ENCODE measurements around the gene ABTB1.
A peak's percentile ranks its signal among the peaks of the same experiment; 100 is the strongest.

ABTB1 gene

DNA sequence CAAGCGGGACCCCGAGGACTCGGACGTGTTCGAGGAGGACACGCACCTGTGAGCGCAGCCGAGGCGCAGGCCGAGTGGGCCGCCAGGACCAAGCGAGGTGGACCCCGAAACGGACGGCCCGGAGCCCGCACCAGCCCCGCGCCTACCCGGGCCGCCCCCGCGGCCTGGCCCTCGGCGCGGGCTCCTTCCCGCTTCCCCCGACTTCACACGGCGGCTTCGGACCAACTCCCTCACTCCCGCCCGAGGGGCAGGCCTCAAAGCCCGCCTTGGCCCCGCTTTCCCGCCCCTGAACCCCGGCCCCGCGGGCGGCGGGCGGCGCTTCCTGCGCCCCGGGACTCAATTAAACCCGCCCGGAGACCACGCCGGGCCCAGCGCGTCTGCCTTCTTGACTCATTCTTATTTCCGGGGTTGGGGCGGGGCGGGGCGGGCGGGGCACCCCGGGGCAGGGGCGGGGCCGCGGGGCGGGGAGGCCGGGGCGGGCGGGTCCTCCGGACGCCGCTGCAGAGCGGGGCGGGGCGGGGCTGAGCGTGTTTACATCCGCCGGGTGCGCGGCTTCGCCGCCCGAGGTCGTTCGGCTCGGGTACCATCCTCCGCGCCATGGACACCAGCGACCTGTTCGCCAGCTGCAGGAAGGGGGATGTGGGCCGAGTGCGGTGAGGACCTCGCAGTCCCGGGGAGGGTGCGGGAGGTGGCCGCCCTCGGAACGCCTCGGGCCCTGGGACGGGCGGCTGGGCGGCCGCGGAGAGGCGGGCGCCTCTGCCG is at the start of gene ABTB1:
TSS of gene ABTB1 (plus strand) at position 524 of the 762 bp plus-strand sequence. CDS start at position 598, 74 bp downstream.
- peak; percentile 88 for DNase-seq

DNA sequence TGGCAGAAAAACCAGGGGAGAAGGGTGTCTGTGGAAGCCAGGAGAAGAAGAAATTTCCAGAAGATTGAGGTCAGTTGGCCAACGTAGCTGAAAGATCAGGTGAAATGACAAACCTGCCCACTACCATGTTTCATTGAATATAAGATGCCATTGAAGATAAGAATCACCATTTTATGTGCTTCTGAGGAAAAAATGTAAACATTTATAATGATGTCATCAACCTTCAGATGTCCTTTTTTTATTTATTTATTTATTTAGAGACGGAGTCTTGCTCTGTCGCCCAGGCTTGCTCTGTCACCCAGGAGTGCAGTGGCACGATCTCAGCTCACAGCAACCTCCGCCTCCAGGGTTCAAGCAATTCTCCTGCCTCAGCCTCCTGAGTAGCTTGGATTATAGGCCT is 48.7 kb upstream of the ABTB1 start:
- DNase-seq: no peak

DNA sequence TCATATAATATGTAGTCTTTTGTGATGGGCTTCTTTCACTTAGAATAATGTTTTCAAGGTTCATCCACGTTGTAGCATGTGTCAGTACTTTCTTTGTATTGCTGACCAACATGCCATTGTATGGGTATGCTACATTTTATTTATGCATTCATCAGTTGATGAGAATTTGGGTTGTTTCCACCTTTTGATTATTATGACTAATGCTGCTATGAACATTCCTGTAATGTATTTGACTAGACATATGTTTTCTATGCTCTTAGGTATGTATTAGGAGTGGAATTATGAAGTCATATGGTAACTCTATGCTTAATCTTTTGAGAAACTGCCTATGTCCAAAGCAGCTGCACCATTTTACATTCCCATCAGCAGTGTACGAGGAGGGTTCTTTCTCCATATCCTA is 46.9 kb upstream of the ABTB1 start:
- no peak for DNase-seq

- DNase-seq: no peak
Observed at GRCh38 chr3:127628426-127628787, 44.3 kb upstream of the ABTB1 start.

DNA sequence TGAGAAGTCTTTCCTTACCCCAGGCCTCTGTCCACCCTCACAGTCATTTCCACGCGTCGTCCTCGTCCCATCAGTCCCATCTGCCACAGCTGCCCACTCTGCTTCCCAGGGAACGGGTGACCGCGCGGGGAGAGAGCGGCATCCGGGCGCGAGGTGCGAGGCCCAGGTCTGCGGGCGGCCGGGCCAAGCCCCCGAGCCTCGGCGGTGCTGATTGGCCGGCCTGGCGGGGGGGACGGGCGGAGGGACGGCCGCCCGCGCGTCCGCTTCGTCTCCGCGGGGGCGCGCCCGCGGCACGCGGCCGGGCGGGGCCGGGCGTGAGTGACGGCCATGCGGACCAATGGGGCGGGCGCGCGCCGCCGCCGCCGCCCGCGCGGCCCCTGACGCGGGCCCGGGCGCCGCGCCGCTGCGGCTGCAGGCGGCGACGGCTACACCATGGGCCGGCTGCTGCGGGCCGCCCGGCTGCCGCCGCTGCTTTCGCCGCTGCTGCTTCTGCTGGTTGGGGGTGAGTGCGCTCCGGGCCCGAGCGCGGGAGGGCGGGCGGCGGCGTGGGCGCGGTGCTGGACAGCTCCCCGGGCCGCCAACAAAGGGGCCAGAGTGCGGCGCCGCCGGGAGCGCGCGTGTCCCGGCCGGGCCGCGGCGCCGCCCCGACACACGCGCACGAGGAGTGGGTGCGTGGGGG is 43.8 kb upstream of the ABTB1 start, which contains the start of gene PODXL2:
TSS of gene PODXL2 (plus strand) at position 398 of the 679 bp plus-strand sequence. CDS start at position 433, 35 bp downstream.
- DNase-seq: peak; percentile 79

DNA sequence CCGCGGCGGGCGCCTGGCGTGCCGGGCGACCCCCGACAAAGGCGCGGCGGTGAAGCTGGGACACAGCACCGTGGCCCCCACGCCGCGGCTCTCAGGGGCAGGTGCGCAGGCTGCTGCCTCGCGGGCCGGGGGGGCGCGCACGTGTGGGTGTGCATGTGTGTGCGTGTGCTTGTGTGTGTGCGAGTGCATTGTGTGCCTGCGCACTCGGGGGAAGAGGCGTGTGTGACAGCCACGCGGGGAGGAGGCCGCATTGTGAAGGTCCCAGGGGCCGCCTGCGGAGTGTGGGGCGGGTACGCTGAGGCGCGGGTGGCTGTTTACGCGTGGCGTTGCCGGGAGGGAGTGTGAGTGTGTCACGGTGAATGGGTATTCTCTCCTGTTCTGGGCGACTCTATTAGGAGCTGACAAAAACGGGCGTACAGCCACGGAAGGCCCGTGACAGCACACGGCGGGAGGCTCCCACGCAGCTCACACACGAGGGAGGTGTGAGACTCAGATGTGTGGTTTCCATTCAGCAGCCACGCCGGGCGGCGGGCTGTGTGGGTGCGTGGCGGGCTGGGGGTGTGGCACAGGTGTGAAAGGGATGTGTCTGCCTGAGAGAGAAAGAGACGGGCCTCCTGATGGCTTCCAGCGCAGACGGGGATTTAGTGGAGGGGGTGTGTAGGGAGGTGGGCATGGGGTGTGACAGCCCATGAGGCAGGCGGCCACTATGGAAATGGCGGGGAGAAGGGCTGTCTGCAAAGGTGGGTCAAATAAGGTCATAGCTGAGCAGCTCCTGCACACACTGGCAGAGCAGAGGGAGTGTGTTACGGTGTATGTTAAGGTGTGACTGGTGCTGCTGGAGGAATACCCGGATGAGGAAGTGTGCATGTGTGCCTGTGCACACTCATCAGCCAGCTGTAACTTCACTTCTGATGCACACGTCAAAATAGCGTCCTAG is 43.0 kb upstream of the ABTB1 start:
- peak; percentile 74 for DNase-seq

DNA sequence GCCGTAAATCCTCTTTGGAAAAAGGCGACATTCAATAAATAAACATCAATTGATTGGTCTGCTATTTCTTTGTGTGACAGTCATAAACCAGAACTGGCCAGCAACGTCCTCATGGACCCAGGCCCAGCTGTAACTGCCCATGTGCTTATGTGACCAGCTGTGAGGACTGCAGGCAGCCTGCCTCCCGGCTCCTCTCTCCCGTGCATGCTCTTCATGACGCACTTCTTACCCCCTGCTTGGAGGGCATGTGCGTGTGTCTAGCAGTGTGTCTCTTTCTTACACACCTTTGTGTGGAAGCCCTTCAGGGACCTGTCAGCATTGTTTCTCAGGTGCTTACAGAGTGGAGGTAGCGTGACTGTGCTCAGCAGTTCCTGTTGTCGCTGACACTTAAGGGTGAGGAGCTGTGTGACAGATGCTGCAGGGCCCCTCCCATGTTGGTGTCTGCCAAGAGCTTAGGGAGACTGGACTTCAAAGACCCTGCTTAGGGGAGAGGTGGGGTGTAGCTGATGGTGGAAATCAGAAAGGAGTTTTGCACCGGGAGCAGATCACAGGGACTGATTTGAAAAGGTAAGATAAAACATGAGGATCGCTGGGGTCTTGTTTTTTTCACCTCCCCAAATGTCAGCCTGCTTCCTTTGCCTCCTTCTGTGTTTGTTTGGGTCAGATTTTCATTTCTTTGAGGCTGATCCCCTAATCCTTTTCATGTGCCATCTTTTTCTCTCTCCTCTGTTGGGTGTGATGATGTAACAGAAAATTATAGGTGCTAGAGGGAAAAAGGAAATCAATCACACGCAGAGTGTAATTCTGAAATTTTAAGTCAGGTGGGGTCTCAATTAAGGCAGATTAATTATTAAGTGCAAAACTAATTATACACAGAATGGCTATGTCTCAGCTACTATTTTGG is 41.7 kb upstream of the ABTB1 start:
- peak; percentile 43 for DNase-seq

- peak; percentile 71 for DNase-seq
Observed at GRCh38 chr3:127632035-127632820, 40.5 kb upstream of the ABTB1 start.

DNA sequence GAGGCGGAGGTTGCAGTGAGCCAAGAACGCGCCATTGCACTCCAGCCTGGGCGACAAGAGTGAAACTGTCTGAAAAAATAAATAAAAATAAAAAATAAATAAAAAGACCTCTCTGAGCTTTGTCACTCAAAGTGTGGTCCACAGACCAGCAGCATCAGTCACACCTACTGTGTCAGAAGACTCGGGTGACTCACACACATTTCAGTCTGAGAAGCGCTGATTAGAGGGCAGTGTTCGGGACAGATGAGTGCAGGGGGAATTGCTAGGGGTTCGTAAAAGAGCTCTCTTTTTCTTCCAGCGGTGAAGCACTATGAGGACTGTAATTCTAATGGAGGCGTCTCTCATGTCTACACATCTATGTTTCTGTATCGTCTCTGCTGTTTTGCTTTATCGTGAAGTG is 38.1 kb upstream of the ABTB1 start:
- no peak for DNase-seq

DNA sequence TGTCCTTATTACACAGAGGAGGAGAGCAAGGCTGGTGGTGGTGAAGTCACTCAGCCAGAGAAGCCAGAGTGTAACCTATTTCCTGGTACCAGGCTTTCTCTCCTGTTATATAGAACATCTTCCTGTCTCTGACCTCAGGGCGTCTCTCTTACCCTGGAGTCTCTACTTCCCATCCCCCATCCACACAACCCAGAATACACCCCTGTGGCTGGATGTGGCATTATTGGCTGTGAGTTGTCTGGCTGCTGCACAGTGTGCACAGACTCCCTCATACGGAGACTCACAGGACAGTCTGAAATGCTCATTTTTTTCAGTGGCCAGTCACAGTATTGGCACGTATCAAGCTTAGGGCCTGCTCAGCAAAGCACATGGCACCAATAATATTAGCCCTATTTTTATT is 35.2 kb upstream of the ABTB1 start:
- no peak for DNase-seq

DNA sequence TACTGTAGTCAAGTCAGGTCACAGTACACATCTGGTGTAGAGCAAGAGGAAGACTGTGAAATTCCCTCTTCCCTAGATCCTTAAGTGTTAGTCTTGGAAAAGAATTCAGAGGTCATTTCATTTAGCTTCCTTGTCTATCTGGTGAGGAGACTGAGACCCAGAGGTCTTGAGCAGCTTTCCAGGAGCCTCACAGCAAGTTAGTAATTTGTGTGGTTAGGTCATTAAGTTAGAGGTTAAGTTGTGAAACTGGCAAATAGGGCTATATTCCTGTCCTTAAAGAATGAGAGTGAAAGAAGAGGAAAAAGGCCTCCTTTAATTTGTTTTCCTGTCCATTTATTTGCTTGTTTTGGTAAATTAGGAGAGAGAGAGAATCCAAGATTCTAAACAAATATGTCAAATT is 34.8 kb upstream of the ABTB1 start:
- no peak for DNase-seq

DNA sequence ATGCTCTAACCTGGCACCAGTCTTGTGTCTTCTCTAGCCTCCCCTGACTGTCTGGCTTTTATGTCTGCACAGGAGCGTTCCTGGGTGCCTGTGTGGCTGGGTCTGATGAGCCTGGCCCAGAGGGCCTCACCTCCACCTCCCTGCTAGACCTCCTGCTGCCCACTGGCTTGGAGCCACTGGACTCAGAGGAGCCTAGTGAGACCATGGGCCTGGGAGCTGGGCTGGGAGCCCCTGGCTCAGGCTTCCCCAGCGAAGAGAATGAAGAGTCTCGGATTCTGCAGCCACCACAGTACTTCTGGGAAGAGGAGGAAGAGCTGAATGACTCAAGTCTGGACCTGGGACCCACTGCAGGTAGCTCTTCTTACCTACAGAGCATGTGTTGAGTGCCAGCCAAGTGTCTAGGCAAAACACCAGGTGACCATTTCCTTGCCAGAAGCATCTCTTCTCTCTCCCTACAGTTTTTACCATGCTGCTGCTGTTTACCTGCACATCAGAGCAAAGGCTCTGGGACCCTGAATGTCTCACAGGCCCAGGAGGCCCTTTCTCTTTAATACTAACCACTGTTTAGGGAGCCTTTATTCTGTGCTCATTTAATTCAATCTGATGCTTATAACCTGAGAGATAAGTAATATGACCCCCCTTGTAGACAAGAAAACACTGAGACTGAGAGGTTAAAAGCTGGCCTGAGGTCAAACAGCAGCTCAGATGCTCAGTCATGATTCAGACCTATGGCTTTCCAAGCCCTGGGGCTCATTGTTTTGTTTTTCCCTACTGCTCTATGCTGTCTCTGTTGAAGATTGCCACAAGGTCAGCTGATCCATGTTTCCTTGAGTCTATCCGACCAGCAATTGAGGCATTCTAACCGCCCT is 33.3 kb upstream of the ABTB1 start:
- DNase-seq: no peak

DNA sequence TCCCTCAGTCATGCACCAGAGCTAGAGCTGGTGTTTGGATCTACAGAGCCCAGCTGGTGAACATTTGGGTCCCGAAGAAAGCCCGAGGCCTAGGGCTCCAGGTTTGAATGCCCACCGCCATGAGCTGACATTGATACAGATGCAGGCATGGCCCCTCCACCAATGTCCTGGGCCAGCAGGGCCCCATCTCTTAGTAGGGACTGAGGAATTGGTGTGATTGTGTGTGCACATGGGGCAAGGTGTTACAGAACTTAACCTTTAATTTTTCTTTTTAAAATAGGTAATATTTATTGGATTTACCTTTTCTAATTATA is 32.8 kb upstream of the ABTB1 start:
- no peak for DNase-seq

DNA sequence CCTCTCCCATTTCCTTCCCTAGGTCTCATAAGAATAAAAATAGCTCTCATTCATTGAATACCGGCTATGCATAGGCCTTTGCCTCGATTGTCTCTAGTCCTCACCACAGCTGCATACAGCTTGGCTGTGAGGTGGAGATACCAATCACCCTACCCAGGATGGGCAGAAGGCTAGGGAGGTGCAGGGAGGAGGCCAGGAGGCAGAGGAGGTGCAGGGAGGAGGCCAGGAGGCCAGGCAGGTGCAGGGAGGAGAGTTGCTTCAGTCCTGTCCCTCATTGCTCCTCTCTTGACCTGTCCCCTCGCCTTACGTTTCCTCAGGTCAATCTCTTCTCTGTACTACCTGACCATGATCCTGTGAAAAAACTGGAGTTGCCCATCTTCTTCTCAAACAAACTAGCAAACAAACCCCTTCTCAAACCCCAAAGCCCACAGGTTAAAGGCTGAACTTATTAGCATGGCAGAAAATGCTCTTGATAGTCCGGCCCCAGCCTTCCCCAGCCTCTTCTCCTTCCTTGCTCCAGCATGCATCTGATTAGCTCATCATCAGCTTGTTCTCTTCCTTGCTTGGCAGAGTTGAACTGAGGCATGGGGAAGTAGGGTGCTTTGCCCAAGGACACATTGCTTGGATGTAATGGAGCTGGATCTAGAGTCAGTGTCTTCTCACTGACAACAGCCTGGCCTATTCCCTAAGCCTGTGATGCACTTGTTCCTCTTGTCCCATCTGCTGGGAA is 27.9 kb upstream of the ABTB1 start:
- DNase-seq: no peak

DNA sequence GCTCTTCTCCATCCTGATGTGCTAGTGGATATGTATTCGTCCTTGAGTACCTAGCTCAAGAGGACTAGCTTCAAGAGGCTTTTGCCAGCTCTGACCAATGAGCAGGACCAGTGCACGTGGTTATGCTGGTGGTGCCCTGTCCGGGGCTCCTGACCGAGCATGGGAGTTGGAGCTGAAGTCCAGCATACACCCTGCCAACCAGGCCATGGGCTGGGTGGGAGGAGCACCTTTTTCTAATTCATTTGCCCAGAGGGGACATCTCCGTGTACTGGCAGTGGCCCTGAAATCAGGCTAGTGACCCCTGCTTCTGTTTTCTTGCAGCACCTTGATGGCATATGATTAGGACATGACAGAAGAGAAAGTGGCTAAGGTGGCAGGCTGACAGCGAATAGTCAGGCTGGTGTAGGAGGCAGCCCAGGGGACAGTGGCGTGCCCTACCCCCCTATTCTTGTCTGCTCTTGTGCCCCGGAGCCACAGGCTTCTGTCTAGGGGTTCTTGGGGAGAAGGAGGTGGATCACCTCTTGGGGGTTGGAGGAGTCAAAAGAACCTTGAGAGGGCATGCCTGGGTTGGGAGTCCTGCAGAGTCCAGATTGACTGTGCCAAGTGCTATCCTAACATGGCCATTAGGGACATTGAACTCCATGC is 27.3 kb upstream of the ABTB1 start:
- DNase-seq: no peak

DNA sequence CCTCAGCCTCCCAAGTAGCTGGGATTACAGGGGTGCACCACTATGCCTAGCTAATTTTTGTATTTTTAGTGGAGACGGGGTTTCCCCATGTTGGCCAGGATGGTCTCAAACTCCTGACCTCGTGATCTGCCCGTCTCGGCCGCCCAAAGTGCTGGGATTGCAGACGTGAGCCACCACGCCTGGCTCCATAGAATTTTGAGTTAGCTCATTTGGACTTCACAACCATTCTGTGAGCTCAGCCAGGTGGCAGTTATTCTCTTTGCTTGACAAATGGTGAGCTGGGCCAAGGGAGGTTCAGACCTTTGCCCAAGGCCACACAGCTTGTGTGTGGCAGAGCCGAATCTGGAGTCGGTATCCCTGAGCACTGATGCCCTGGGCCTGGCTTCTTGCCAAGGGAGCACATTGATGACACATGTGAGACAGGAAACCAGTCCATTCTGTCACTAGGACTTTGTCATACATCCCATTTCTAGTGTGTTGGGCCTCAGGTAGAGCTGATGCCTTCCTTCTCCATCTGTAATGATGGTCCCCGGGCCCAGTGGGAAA is 26.2 kb upstream of the ABTB1 start:
- DNase-seq: no peak

GRCh38 chr3:127647166-127647844 is 25.4 kb upstream of the ABTB1 start:
- DNase-seq: no peak

- no peak for DNase-seq
Observed at GRCh38 chr3:127647845-127648204, 24.9 kb upstream of the ABTB1 start.

All from eye (tissue), 1 donor.